PC-9 (cell line): ENCODE measurements around the gene NCAM2.

Source experiments
- CTCF ChIP-seq: fragments of 200-600 bp; sonication (generic); conservative IDR thresholded peaks from 2 replicates; pipeline ENCODE4 v1.6.1; 2017; ENCODE audit warnings: mixed run types, antibody characterized with exemption, mild to moderate bottlenecking, moderate library complexity
- EZH2 ChIP-seq: fragments of 200-600 bp; sonication (generic); IDR thresholded peaks from 2 replicates; pipeline ENCODE4 v1.8.0; 2017; ENCODE audit warnings: antibody characterized with exemption, low read depth

- TF ChIP-seq EZH2 (no peak), CTCF (no peak)
Observed at GRCh38 chr21:21297211-21297610, 299.0 kb downstream of the NCAM2 start.
